OCI-LY1 (cell line): ENCODE data around the gene UROC1.

Experiments used
- H2AFZ ChIP-seq: fragments of 200-600 bp; sonication (generic), shearing (Covaris generic); 2 replicates; pipeline ENCODE4 v1.6.0; 2014; ENCODE audit warnings: antibody characterized with exemption, mild to moderate bottlenecking, low read length
- H3F3A ChIP-seq: fragments of 200-600 bp; sonication (generic), shearing (Covaris generic); 2 replicates; pipeline ENCODE4 v1.6.0; 2014; ENCODE audit warnings: mild to moderate bottlenecking, antibody characterized with exemption, low read length, moderate library complexity; ENCODE audit not compliant: insufficient read depth
- H3K27ac ChIP-seq: fragments of 200-600 bp; sonication (generic); 2 replicates; pipeline ENCODE4 v1.5.1; 2014; ENCODE audit warnings: low read length, mixed run types, mild to moderate bottlenecking, low read depth; ENCODE audit not compliant: poor library complexity, severe bottlenecking
- H3K27me3 ChIP-seq: fragments of 200-600 bp; sonication (generic); 2 replicates; pipeline ENCODE4 v1.6.0; 2014; ENCODE audit warnings: antibody characterized with exemption, mild to moderate bottlenecking, low read length, moderate library complexity; ENCODE audit not compliant: insufficient read depth
- H3K36me3 ChIP-seq: fragments of 200-600 bp; sonication (generic); 2 replicates; pipeline ENCODE4 v1.6.1; 2014; ENCODE audit warnings: mild to moderate bottlenecking, antibody characterized with exemption, low read length, moderate library complexity, mixed read lengths; ENCODE audit not compliant: insufficient read depth
- H3K4me1 ChIP-seq: fragments of 200-600 bp; sonication (generic); 2 replicates; pipeline ENCODE4 v1.5.1; 2014; ENCODE audit warnings: mild to moderate bottlenecking, low read length, moderate library complexity; ENCODE audit not compliant: insufficient read depth, severe bottlenecking
- H3K4me2 ChIP-seq: fragments of 200-600 bp; sonication (generic), shearing (Covaris generic); 2 replicates; pipeline ENCODE4 v1.6.1; 2014; ENCODE audit warnings: low read length
- H3K4me3 ChIP-seq: fragments of 200-600 bp; sonication (generic); 2 replicates; pipeline ENCODE4 v1.5.1; 2014; ENCODE audit warnings: low read length, low read depth, mild to moderate bottlenecking, mixed read lengths; ENCODE audit not compliant: poor library complexity, severe bottlenecking
- H3K79me2 ChIP-seq: fragments of 200-600 bp; shearing (Covaris generic); 2 replicates; pipeline ENCODE4 v1.6.1; 2016; ENCODE audit warnings: mixed run types, low read length, mixed read lengths; ENCODE audit not compliant: insufficient read depth
- H3K9ac ChIP-seq: fragments of 200-600 bp; sonication (generic), shearing (Covaris generic); 2 replicates; pipeline ENCODE4 v1.6.1; 2014; ENCODE audit warnings: mild to moderate bottlenecking, low read length, mixed read lengths
- H3K9me2 ChIP-seq: fragments of 200-600 bp; sonication (generic), shearing (Covaris generic); 2 replicates; pipeline ENCODE4 v1.6.1; 2014; ENCODE audit warnings: low read depth, mild to moderate bottlenecking, low read length, mixed read lengths
- H3K9me3 ChIP-seq: fragments of 200-600 bp; shearing (Covaris generic); 2 replicates; pipeline ENCODE4 v1.6.1; 2014; ENCODE audit warnings: low read length, mixed read lengths
- H4K20me1 ChIP-seq: fragments of 200-600 bp; sonication (generic), shearing (Covaris generic); 2 replicates; pipeline ENCODE4 v1.6.0; 2016; ENCODE audit warnings: mild to moderate bottlenecking, low read length; ENCODE audit not compliant: insufficient read depth
- CTCF ChIP-seq: fragments of 200-600 bp; sonication (generic), shearing (Covaris generic); IDR thresholded peaks from 2 replicates; pipeline ENCODE4 v1.5.1; 2017; ENCODE audit warnings: mild to moderate bottlenecking, antibody characterized with exemption, low read length, moderate library complexity, mixed read lengths
- EZH2 ChIP-seq: fragments of 200-600 bp; sonication (generic), shearing (Covaris generic); IDR thresholded peaks from 2 replicates; pipeline ENCODE4 v1.8.0; 2017; ENCODE audit warnings: borderline replicate concordance, mixed run types, mild to moderate bottlenecking, antibody characterized with exemption, low read length, moderate library complexity, mixed read lengths

Gene UROC1

GRCh38 chr3:126557761-126558160, 40.2 kb upstream of the UROC1 start:
- Histone ChIP-seq H2AFZ (no peak overlapping the region), H3K27ac (no peak overlapping the region), H3K9me2 (no peaks in the 10 kb centered on the region), H3F3A (no peaks in the 10 kb centered on the region), H3K4me2 (no peak overlapping the region), H4K20me1 (no peaks in the 10 kb centered on the region), H3K9me3 (no peaks in the 10 kb centered on the region), H3K79me2 (no peaks in the 10 kb centered on the region), H3K36me3 (no peaks in the 10 kb centered on the region), H3K9ac (no peak overlapping the region), H3K27me3 (no peaks in the 10 kb centered on the region), H3K4me3 (no peak overlapping the region), H3K4me1 (no peaks in the 10 kb centered on the region)
- TF ChIP-seq EZH2 (no peak), CTCF (no peak)

GRCh38 chr3:126557415-126557745, 39.8 kb upstream of the UROC1 start:
- Histone ChIP-seq H3K9me3 (no peaks in the 10 kb centered on the region), H3K27ac (no peak overlapping the region), H3K4me1 (no peaks in the 10 kb centered on the region), H3K79me2 (no peaks in the 10 kb centered on the region), H4K20me1 (no peaks in the 10 kb centered on the region), H3K9me2 (no peaks in the 10 kb centered on the region), H3K4me3 (no peak overlapping the region), H3K36me3 (no peaks in the 10 kb centered on the region), H3F3A (no peaks in the 10 kb centered on the region), H3K27me3 (no peaks in the 10 kb centered on the region), H2AFZ (no peak overlapping the region), H3K4me2 (no peak overlapping the region), H3K9ac (no peak overlapping the region)
- TF ChIP-seq CTCF (no peak), EZH2 (no peak)

GRCh38 chr3:126556637-126557414, 39.3 kb upstream of the UROC1 start:
- Histone ChIP-seq H3K9me2 (no peaks in the 10 kb centered on the region), H3K4me3 (no peak overlapping the region), H3K27ac (no peak overlapping the region), H3F3A (no peaks in the 10 kb centered on the region), H3K4me2 (no peak overlapping the region), H3K9me3 (no peaks in the 10 kb centered on the region), H2AFZ (no peak overlapping the region), H4K20me1 (no peaks in the 10 kb centered on the region), H3K9ac (no peak overlapping the region), H3K27me3 (no peaks in the 10 kb centered on the region), H3K36me3 (no peaks in the 10 kb centered on the region), H3K4me1 (no peaks in the 10 kb centered on the region), H3K79me2 (no peaks in the 10 kb centered on the region)
- TF ChIP-seq EZH2 (no peak), CTCF (no peak)
